Endothelial cell of umbilical vein (primary cell): Measurements from ENCODE around the gene SARNP. TPM values are rescaled to one million over a fixed set of nuclear protein-coding genes. Genes with fewer than 3 reads are reported as not detected.

Source experiments
- BruUV-seq: library from RNA; stranded (reverse); fragments of 400-500 nt; replicated peaks from 2 replicates; lab custom pipeline; 2021; lab: Mats Ljungman, UMichigan
- CTCF ChIA-PET: fragments of 300-600, 350-600 bp; sonication (Branson Sonifier 250); formaldehyde crosslinking; loops from one replicate; lab custom pipeline; 2021; ENCODE audit warnings: antibody characterized with exemption, inconsistent platforms; lab: Charles Lee
- POLR2A ChIA-PET: fragments of 300-600, 350-600 bp; sonication (Branson Sonifier 250); formaldehyde crosslinking; loops from one replicate; lab custom pipeline; 2021; ENCODE audit warnings: antibody characterized with exemption, inconsistent platforms; lab: Charles Lee
- DNase-seq: peaks from one replicate; pipeline ENCODE4 v3.0.0-alpha.2; 2011; ENCODE audit warnings: low read depth, low spot score
- FAIRE-seq: peaks from 2 replicates; lab custom pipeline; 2011; peaks lifted over from hg19 to GRCh38; lab: Jason Lieb, UNC
- H2AFZ ChIP-seq: 2 replicates; pipeline ENCODE4 v1.6.0; 2012; ENCODE audit warnings: low read depth, low read length, control low read depth, inconsistent platforms
- H3K27ac ChIP-seq: 2 replicates; pipeline ENCODE4 v1.5.1; 2011; ENCODE audit warnings: low read depth, mild to moderate bottlenecking, control low read depth, low read length, moderate library complexity; ENCODE audit not compliant: insufficient read depth
- H3K27me3 ChIP-seq, 2 experiments: 2 replicates each; pipeline versions ENCODE4 v1.6.0 to v1.6.1; 2011; ENCODE audit warnings: low read length in 2 of 2, mixed read lengths in 1 of 2; ENCODE audit not compliant: control insufficient read depth in 2 of 2, insufficient read depth in 2 of 2
- H3K36me3 ChIP-seq, 2 experiments: 2 replicates in 1 of 2; 3 replicates in 1 of 2; pipeline ENCODE4 v1.5.1; 2011; ENCODE audit warnings: low read length in 2 of 2, mild to moderate bottlenecking in 1 of 2, moderate library complexity in 1 of 2; ENCODE audit not compliant: control insufficient read depth in 2 of 2, insufficient read depth in 2 of 2; ENCODE audit errors: extremely low read depth in 1 of 2
- H3K4me1 ChIP-seq: 3 replicates; pipeline ENCODE4 v1.5.1; 2011; ENCODE audit warnings: mild to moderate bottlenecking, low read length; ENCODE audit not compliant: control insufficient read depth, insufficient read depth; ENCODE audit errors: extremely low read depth
- H3K4me2 ChIP-seq: 2 replicates; pipeline ENCODE4 v1.6.1; 2011; ENCODE audit warnings: low read length, control low read depth, mixed read lengths; ENCODE audit not compliant: insufficient read depth
- H3K4me3 ChIP-seq, 3 experiments: fragments of 200-600 bp in 1 of 3; sonication (generic), shearing (Covaris generic) in 1 of 3; replicated peaks in 1 of 3; 2 replicates each; pipeline ENCODE4 v1.5.1; 2011 to 2016; ENCODE audit warnings: control low read depth in 3 of 3, low read length in 3 of 3, mild to moderate bottlenecking in 2 of 3, inconsistent platforms in 1 of 3, low read depth in 1 of 3, moderate library complexity in 1 of 3; ENCODE audit not compliant: insufficient read depth in 1 of 3
- H3K79me2 ChIP-seq: 2 replicates; pipeline ENCODE4 v1.6.0; 2012; ENCODE audit warnings: low read length, inconsistent platforms; ENCODE audit not compliant: control insufficient read depth, insufficient read depth
- H3K9ac ChIP-seq: replicated peaks from 2 replicates; pipeline ENCODE3; 2011; ENCODE audit warnings: low read length, control low read depth; ENCODE audit not compliant: insufficient read depth; ENCODE audit errors: extremely low read depth
- H3K9me1 ChIP-seq: replicated peaks from 3 replicates; pipeline ENCODE4 v1.6.0; 2011; ENCODE audit warnings: mild to moderate bottlenecking, low read length; ENCODE audit not compliant: control insufficient read depth, insufficient read depth; ENCODE audit errors: extremely low read depth
- H3K9me3 ChIP-seq: replicated peaks from 2 replicates; pipeline ENCODE4 v1.5.1; 2012; ENCODE audit warnings: low read length, inconsistent platforms; ENCODE audit not compliant: control insufficient read depth, insufficient read depth
- H4K20me1 ChIP-seq: replicated peaks from 2 replicates; pipeline ENCODE3; 2011; ENCODE audit warnings: mild to moderate bottlenecking, low read length; ENCODE audit not compliant: control insufficient read depth, insufficient read depth; ENCODE audit errors: extremely low read depth
- CTCF ChIP-seq, 2 donors: IDR thresholded peaks; 1 replicate in 1 of 2; 2 replicates in 1 of 2; pipeline ENCODE4 v1.5.1; 2011; ENCODE audit warnings: low read length in 2 of 2, mild to moderate bottlenecking in 2 of 2, moderate library complexity in 2 of 2, control low read depth in 1 of 2, inconsistent platforms in 1 of 2, low read depth in 1 of 2; ENCODE audit not compliant: insufficient read depth in 1 of 2; ENCODE audit errors: extremely low read depth in 1 of 2
- EZH2 ChIP-seq: IDR thresholded peaks from 2 replicates; pipeline ENCODE4 v1.6.1; 2012; ENCODE audit warnings: borderline replicate concordance, low read depth, mild to moderate bottlenecking, moderate library complexity, low read length, inconsistent platforms; ENCODE audit not compliant: severe bottlenecking
- FOS ChIP-seq: IDR thresholded peaks from 2 replicates; pipeline ENCODE4 v1.6.1; 2011; ENCODE audit warnings: mild to moderate bottlenecking, low read length, moderate library complexity, borderline replicate concordance; ENCODE audit not compliant: insufficient read depth
- GATA2 ChIP-seq: IDR thresholded peaks from 2 replicates; pipeline ENCODE4 v1.7.0; 2011; ENCODE audit warnings: low read depth, mild to moderate bottlenecking, moderate library complexity, mixed read lengths, low read length; ENCODE audit not compliant: insufficient read length, insufficient read depth
- JUN ChIP-seq: IDR thresholded peaks from 2 replicates; pipeline ENCODE4 v1.6.1; 2011; ENCODE audit warnings: borderline replicate concordance, low read depth; ENCODE audit not compliant: insufficient read length, insufficient read depth
- MAX ChIP-seq: IDR thresholded peaks from 2 replicates; pipeline ENCODE4 v1.6.1; 2011; ENCODE audit not compliant: insufficient read depth, insufficient read length
- MYC ChIP-seq: IDR thresholded peaks from one replicate; pipeline ENCODE4 v1.6.1; 2011; ENCODE audit warnings: mild to moderate bottlenecking, low read depth, low read length
- POLR2A ChIP-seq: IDR thresholded peaks from 2 replicates; pipeline ENCODE4 v1.6.1; 2012; ENCODE audit warnings: low read depth, mild to moderate bottlenecking, control low read depth, low read length
- POLR2AphosphoS5 ChIP-seq: IDR thresholded peaks from 2 replicates; pipeline ENCODE4 v1.6.1; 2012; ENCODE audit warnings: low read depth, mild to moderate bottlenecking, control low read depth, low read length, moderate library complexity; ENCODE audit not compliant: insufficient read depth
- dilution Hi-C: fragments of 300-500 bp; cut with MboI; formaldehyde crosslinking; loops from one replicate; pipeline ENCODE4 v1.15.0; 2019; ENCODE audit warnings: low sequenced_read_pairs; ENCODE audit not compliant: extremely low pct_ligation_motif_present
- intact Hi-C: fragments of 100-400 bp; cut with micrococcal nuclease; formaldehyde crosslinking; loops from one replicate; pipeline ENCODE4 v1.10.0; 2022
- polyA plus RNA-seq, 4 experiments: library from polyadenylated mRNA; depleted of rRNA in 3 of 4; stranded (reverse) in 3 of 4; unstranded in 1 of 4; fragments of >200 nt; gene quantifications; 2 replicates each; pipeline versions ENCODE4 v1.2.1 to v1.2.3, GENCODE V29; 2011 to 2012; ENCODE audit warnings: missing spikeins in 1 of 4
- total RNA-seq: library from RNA; stranded (reverse); gene quantifications from 2 replicates; pipeline ENCODE4 v1.2.3, GENCODE V29; 2021

SARNP gene
- total and polyA plus RNA-seq, 2 donors (not counting 3 experiments of a cell fraction or from before 2014, with no cell fraction given) = 88.1 to 101 TPM

- no peaks in the 10 kb centered on the region for H3K27me3 ChIP-seq
- H3K4me3 ChIP-seq = no peak overlapping the region
- no peaks in the 10 kb centered on the region for H4K20me1 ChIP-seq
- ChIA-PET CTCF (interaction anchor here (2.3 to 4.5 kb wide), 2 partner anchors 14 to 94 kb away, joined by 6 to 23 read pairs; partner anchors contain the start of gene PYM1), POLR2A (no interaction called here)
- no peaks in the 10 kb centered on the region for H3K9me1 ChIP-seq
- H3K79me2 ChIP-seq = peaks cover 12% of the 10 kb centered on the region
- H3K4me1 ChIP-seq = peaks cover 14% of the 10 kb centered on the region
- H3K9ac ChIP-seq = no peak overlapping the region
- FAIRE-seq (no peak), DNase-seq (no peak)
- TF ChIP-seq JUN (no peak), CTCF (IDR thresholded peaks at IDR 0.05; ENCODE audit: extremely low read depth in 1 of 2, insufficient read depth in 1 of 2, low read depth in 1 of 2, low read length in 2 of 2) (no peak), MAX (no peak), POLR2A (no peak), POLR2AphosphoS5 (no peak)
- no peak overlapping the region for H3K4me2 ChIP-seq
- BruUV-seq = no TSS peak
- no peaks in the 10 kb centered on the region for H3K9me3 ChIP-seq
- intact Hi-C loops = no loop called here
- no peak overlapping the region for H3K27ac ChIP-seq
- H3K36me3 ChIP-seq = no peaks in the 10 kb centered on the region
- dilution Hi-C loops = no loop called here
- H2AFZ ChIP-seq = no peak overlapping the region
Measured at GRCh38 chr12:55833056-55833455, 15.5 kb upstream of the SARNP start.

GRCh38 chr12:55831447-55831815 lies 13.9 kb upstream of the SARNP start:
- Histone ChIP-seq H3K4me1 (peaks cover 23% of the 10 kb centered on the region), H2AFZ (no peak overlapping the region), H3K4me2 (peak overlapping the region; percentile 74), H3K79me2 (peaks cover 25% of the 10 kb centered on the region), H3K27me3 (no peaks in the 10 kb centered on the region), H4K20me1 (no peaks in the 10 kb centered on the region), H3K9ac (no peak overlapping the region), H3K36me3 (no peaks in the 10 kb centered on the region), H3K9me1 (no peaks in the 10 kb centered on the region), H3K27ac (no peak overlapping the region), H3K9me3 (no peaks in the 10 kb centered on the region), H3K4me3 (peak overlapping the region in 2 of 3 experiments; percentile 81 to 82)
- FAIRE-seq (no peak), DNase-seq (no peak)
- no TSS peak for BruUV-seq
- CTCF ChIA-PET = interaction anchor here (1.0 to 4.5 kb wide), 8 partner anchors 8 to 109 kb away, joined by 3 to 38 read pairs (median 18); partner anchors contain the start of genes MMP19, ORMDL2 and SARNP
- intact Hi-C loops (no loop called here), dilution Hi-C loops (no loop called here)
- POLR2A ChIA-PET = interaction anchor here (2.5 to 3.1 kb wide), 2 partner anchors 14 to 95 kb away, joined by 15 to 40 read pairs; partner anchors contain the start of genes ORMDL2, PYM1 and SARNP
- TF ChIP-seq MYC = no peak
- no peak for TF ChIP-seq POLR2AphosphoS5
- no peak for TF ChIP-seq JUN
- no peak for TF ChIP-seq POLR2A
- no peak for TF ChIP-seq EZH2
- no peak for TF ChIP-seq MAX
- TF ChIP-seq GATA2 = no peak
- no peak for TF ChIP-seq FOS
- no peak for TF ChIP-seq CTCF (IDR thresholded peaks at IDR 0.05; ENCODE audit: extremely low read depth in 1 of 2, insufficient read depth in 1 of 2, low read depth in 1 of 2, low read length in 2 of 2)
